Stimulated activated CD4-positive, alpha-beta T cell treated with anti-CD3 and anti-CD28 coated beads, TNF-alpha, amount 100 ng/mL, for 1 hour (primary cell): ENCODE results near the gene TAX1BP3.

Experiments
- DNase-seq, 3 donors: peaks; one replicate each; pipeline ENCODE4 v3.0.0-alpha.2; 2020; ENCODE audit warnings: low read depth in 3 of 3, low spot score in 1 of 3

Gene TAX1BP3

DNA sequence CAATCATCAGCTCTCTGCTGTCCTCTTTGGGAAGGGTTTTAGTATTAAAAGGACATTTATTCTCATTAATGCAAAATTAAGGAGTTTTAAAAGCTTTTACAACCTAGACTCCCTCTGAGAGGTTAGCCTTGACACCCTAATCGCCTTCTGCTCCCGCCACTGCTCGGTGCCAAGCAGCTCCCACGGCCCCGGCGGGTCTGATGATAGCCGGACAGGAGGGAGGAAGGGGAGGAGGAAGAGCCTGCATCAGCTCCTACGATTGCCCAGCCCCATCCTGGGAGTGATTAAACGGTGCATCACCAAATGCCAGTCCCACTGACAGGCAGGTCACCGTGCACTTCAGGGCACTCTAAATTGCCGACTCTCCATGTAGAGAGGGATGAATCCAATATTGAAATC lies 40.6 kb downstream of the TAX1BP3 start:
- no peak for DNase-seq

- no peak for DNase-seq
These were observed 41.3 kb downstream of the TAX1BP3 start for GRCh38 chr17:3626831-3627768.

- DNase-seq: no peak
These were observed 45.3 kb downstream of the TAX1BP3 start for GRCh38 chr17:3622977-3623594.

- no peak for DNase-seq
These were observed 47.1 kb downstream of the TAX1BP3 start for GRCh38 chr17:3621146-3621720.

DNA sequence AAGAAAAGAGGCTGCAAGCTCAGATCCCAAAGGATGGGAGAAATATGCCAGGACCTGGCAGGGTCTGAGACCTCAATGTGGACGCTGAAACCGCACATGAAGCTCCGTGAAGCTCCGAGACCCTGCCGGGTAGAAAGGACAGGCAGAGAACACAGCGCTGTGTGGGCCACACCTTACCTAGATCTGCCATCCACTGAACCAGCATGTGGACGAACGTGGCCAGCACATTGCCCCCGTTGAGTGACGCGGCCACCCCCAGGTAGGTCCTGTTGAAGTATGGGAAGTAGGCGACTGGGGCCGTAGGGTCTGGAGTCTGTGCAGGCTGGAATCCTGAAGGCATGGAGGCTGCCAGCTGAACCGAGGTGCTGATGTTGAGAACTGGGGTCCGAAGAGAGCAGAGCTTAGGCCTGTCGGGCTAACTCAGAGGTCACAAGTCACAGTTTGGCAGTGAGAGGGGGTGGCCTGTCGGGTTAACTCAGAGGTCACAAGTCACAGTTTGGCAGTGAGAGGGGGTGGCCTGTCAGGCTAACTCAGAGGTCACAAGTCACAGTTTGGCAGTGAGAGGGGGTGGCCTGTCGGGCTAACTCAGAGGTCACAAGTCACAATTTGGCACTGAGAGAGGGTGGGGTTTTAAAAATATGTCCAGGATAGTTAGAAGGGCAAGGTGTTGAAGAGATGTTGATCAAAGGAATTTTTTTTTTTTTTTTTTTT lies 53.1 kb downstream of the TAX1BP3 start:
- DNase-seq: no peak

DNA sequence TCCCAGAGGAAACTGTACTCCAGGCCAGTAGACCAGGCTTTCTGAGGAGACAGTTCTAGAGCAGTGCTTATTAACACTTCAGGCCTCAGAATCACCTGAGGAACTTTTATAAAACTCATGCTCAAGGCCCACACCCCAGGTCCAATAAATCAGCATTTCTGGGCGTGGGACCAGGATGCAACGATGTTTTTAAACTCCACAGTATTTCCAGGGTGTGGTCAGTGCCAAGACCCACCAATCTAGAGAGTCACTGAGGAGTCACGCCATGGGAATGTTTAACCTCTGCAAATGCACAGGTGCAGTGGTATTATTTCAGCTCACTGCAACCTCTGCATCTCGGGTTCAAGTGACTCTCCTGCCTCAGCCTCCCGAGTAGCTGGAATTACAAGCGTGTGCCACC lies 55.3 kb downstream of the TAX1BP3 start:
- DNase-seq: no peak
